NCI-H1417 treated with DMSO at 0.1 percent for 48 hours (cell line): ENCODE measurements around the gene CYP24A1.

ENCODE experiments used
- DNase-seq: peaks from one replicate; lab custom pipeline; 2025; lab: John Stamatoyannopoulos, UW

Gene CYP24A1

GRCh38 chr20:54203281-54203680, 29.5 kb upstream of the CYP24A1 start:
- DNase-seq, result no peak

GRCh38 chr20:54201268-54201846, 27.6 kb upstream of the CYP24A1 start:
- no peak for DNase-seq

GRCh38 chr20:54200487-54201267, 26.9 kb upstream of the CYP24A1 start:
- DNase-seq, result no peak

GRCh38 chr20:54199721-54200176, 26.0 kb upstream of the CYP24A1 start:
- peak; percentile 13 for DNase-seq

GRCh38 chr20:54199283-54199682, 25.5 kb upstream of the CYP24A1 start:
- no peak for DNase-seq

GRCh38 chr20:54197621-54198604, 24.1 kb upstream of the CYP24A1 start:
- no peak for DNase-seq

GRCh38 chr20:54195483-54196472, 22.0 kb upstream of the CYP24A1 start:
- DNase-seq, result no peak

- DNase-seq, result no peak
Observed at GRCh38 chr20:54194724-54195438, 21.1 kb upstream of the CYP24A1 start.

GRCh38 chr20:54193817-54194216, 20.0 kb upstream of the CYP24A1 start:
- DNase-seq, result no peak

- DNase-seq, result no peak
Observed at GRCh38 chr20:54190217-54190616, 16.4 kb upstream of the CYP24A1 start.

GRCh38 chr20:54189630-54190029, 15.8 kb upstream of the CYP24A1 start:
- DNase-seq, result no peak

- no peak for DNase-seq
Observed at GRCh38 chr20:54188132-54188849, 14.5 kb upstream of the CYP24A1 start.

GRCh38 chr20:54184904-54185626, 11.3 kb upstream of the CYP24A1 start:
- no peak for DNase-seq

GRCh38 chr20:54184071-54184470, 10.3 kb upstream of the CYP24A1 start:
- DNase-seq, result no peak

- no peak for DNase-seq
Observed at GRCh38 chr20:54180931-54181330, 7.1 kb upstream of the CYP24A1 start.

GRCh38 chr20:54179946-54180345, 6.2 kb upstream of the CYP24A1 start:
- no peak for DNase-seq

GRCh38 chr20:54178256-54178655, 4.5 kb upstream of the CYP24A1 start:
- no peak for DNase-seq

GRCh38 chr20:54177378-54177777, 3.6 kb upstream of the CYP24A1 start:
- no peak for DNase-seq

- DNase-seq, result no peak
Observed at GRCh38 chr20:54176610-54177009, 2.8 kb upstream of the CYP24A1 start.
